A549 (cell line): ENCODE data around the gene PICK1.

Source experiments
- CTCF ChIP-seq: fragments of >200 bp; sonication (Bioruptor Twin); formaldehyde crosslinking; IDR thresholded peaks from 3 replicates; pipeline ENCODE4 v1.5.1; 2016
- ELK1 ChIP-seq: fragments of 150-350 bp; IDR thresholded peaks from 2 replicates; pipeline ENCODE4 v1.6.1; 2014; ENCODE audit warnings: low read depth, mild to moderate bottlenecking, low read length
- ESRRA ChIP-seq: fragments of 150-350 bp; IDR thresholded peaks from 2 replicates; pipeline ENCODE4 v1.6.1; 2014; ENCODE audit warnings: mild to moderate bottlenecking, low read length, borderline replicate concordance
- RAD21 ChIP-seq, 2 experiments: fragments of >200 bp in 1 of 2; sonication (Bioruptor Twin) in 1 of 2; formaldehyde crosslinking in 1 of 2; IDR thresholded peaks in 1 of 2; conservative IDR thresholded peaks in 1 of 2; 2 replicates in 1 of 2; 3 replicates in 1 of 2; pipeline ENCODE4 v1.6.1; 2012 to 2018; ENCODE audit warnings: inconsistent platforms in 1 of 2
- SREBF2 ChIP-seq: fragments of 450-650 bp; IDR thresholded peaks from 2 replicates; pipeline ENCODE4 v1.6.1; 2014; ENCODE audit warnings: mild to moderate bottlenecking, moderate library complexity
- ZFP36 ChIP-seq: fragments of 450-650 bp; IDR thresholded peaks from 2 replicates; pipeline ENCODE4 v1.6.1; 2014; ENCODE audit warnings: borderline replicate concordance; ENCODE audit not compliant: partially characterized antibody

GRCh38 chr22:38081636-38081940, 24.4 kb downstream of the PICK1 start:
- TF ChIP-seq SREBF2 (no peak), CTCF (no peak), ESRRA (no peak), ELK1 (no peak), RAD21 (conservative IDR thresholded peaks at IDR 0.05 in 1 of 2, IDR thresholded peaks at IDR 0.05 in 1 of 2) (no peak), ZFP36 (no peak)
